Right lobe of liver (tissue), 6 donors: ENCODE measurements around the gene UBAP2L. TPM values are rescaled to one million over a fixed set of nuclear protein-coding genes. Genes with fewer than 3 reads are reported as not detected.

Experiments
- ATAC-seq, 4 donors: fragments of 200-7000 bp; cut with Tn5 transposase; one replicate each; pipeline ENCODE4 v1.9.1; 2020; ENCODE audit warnings: mild to moderate bottlenecking in 4 of 4, moderate library complexity in 4 of 4
- DNase-seq, 3 donors: peaks; one replicate each; pipeline ENCODE4 v3.0.0-alpha.2; 2020
- H3K27ac ChIP-seq, 3 donors: fragments of 200-600 bp; one replicate each; pipeline ENCODE4 v1.8.0; 2022
- H3K27me3 ChIP-seq, 2 donors: fragments of 200-600 bp; one replicate each; pipeline ENCODE4 v1.8.0; 2022
- H3K36me3 ChIP-seq, 4 donors: fragments of 200-600 bp; sonication (generic) in 1 of 4; one replicate each; pipeline versions ENCODE4 v1.5.1 to v1.8.0; 2017 to 2022; ENCODE audit warnings: control low read depth in 1 of 4
- H3K4me1 ChIP-seq, 4 donors: fragments of 200-600 bp; sonication (generic) in 1 of 4; one replicate each; pipeline versions ENCODE4 v1.5.1 to v1.8.0; 2017 to 2022; ENCODE audit warnings: control low read depth in 1 of 4
- H3K4me3 ChIP-seq, 3 donors: fragments of 200-600 bp; one replicate each; pipeline ENCODE4 v1.8.0; 2022
- H3K9me3 ChIP-seq, 4 donors: fragments of 200-600 bp; sonication (generic) in 1 of 4; one replicate each; pipeline versions ENCODE4 v1.5.1 to v1.8.0; 2017 to 2022; ENCODE audit warnings: control low read depth in 1 of 4
- CTCF ChIP-seq, 4 donors: fragments of 200-600 bp in 3 of 4; fragments of 450-650 bp in 1 of 4; IDR thresholded peaks; one replicate each; pipeline versions ENCODE4 v1.5.1 to v1.8.0; 2016 to 2022; ENCODE audit warnings: antibody characterized with exemption in 4 of 4, mild to moderate bottlenecking in 2 of 4
- POLR2A ChIP-seq: fragments of 450-650 bp; IDR thresholded peaks from one replicate; pipeline ENCODE4 v1.6.1; 2017; ENCODE audit warnings: antibody characterized with exemption, mild to moderate bottlenecking
- WGBS: methylation state at CpG from one replicate; pipeline ENCODE4 v1.1.6; 2018; ENCODE audit warnings: low coverage, low lambda C conversion rate; ENCODE audit not compliant: insufficient coverage; ENCODE audit errors: missing lambda C conversion rate; 5-methylcytosine and 5-hydroxymethylcytosine counted together
- intact Hi-C, 2 donors: fragments of 100-400 bp; cut with DNase I; formaldehyde crosslinking; loops; one replicate each; pipeline versions ENCODE4 v1.11.2 to v1.14.1; 2022
- total RNA-seq, 6 experiments: library from RNA; depleted of rRNA in 2 of 6; stranded (reverse); fragments of >200 nt in 2 of 6; fragmentation: NEBNext Ultra II Directional in 3 of 6; extraction: Animal tissue kit (Norgen Biotek cat#: 25700) in 3 of 6; gene quantifications; one replicate each; pipeline versions ENCODE4 v1.1.0 to v1.2.4, GENCODE V29; 2016 to 2023
- donor health status: DM: no; HTN: yes; CAD: no.
- donor health status: DM: no; HTN: no; CAD: no.
- donor health status: DM: no; HTN: no; CAD: no.
- donor health status: DM: no; HTN: yes; CAD: no.
- donor health status: DM: no; HTN: yes; CAD: no.

The UBAP2L gene
- total RNA-seq, 6 experiments from 2014 or later = 26.8 to 57.2 (median 40.4) TPM

- TF ChIP-seq CTCF (IDR thresholded peaks at IDR 0.05) = no peak
- peaks cover 3 to 68% (median 19%) of the 10 kb centered on the region in 4 donors for H3K4me1 ChIP-seq
- WGBS = 56% methylated on average over 2 of the region's 2 CpGs
- no peaks in the 10 kb centered on the region for H3K9me3 ChIP-seq
- no peaks in the 10 kb centered on the region for H3K27me3 ChIP-seq
- ATAC-seq (no peak), DNase-seq (no peak)
- peak overlapping the region in 1 of 3 donors; percentile 84 for H3K27ac ChIP-seq
- intact Hi-C loops = no loop called here
- no peak overlapping the region for H3K4me3 ChIP-seq
- H3K36me3 ChIP-seq = peaks cover 0 to 16% (median 10%) of the 10 kb centered on the region in 4 donors
These were observed 42.7 kb upstream of the UBAP2L start for GRCh38 chr1:154178013-154178412.

GRCh38 chr1:154178911-154179811, 41.6 kb upstream of the UBAP2L start:
- peaks cover 0 to 5% (median 0%) of the 10 kb centered on the region in 4 donors for H3K36me3 ChIP-seq
- WGBS = 24% methylated on average over 10 of the region's 10 CpGs
- TF ChIP-seq POLR2A (peak; percentile 36), CTCF (IDR thresholded peaks at IDR 0.05) (no peak)
- peak overlapping the region in 2 of 3 donors; percentile 79 to 84 for H3K27ac ChIP-seq
- H3K9me3 ChIP-seq = no peaks in the 10 kb centered on the region
- H3K4me1 ChIP-seq = peaks cover 3 to 69% (median 19%) of the 10 kb centered on the region in 4 donors
- peak overlapping the region in 2 of 3 donors; percentile 14 to 35 for H3K4me3 ChIP-seq
- intact Hi-C loops = no loop called here
- peak in 2 of 3 donors; percentile 65 to 81 for DNase-seq
- H3K27me3 ChIP-seq = no peaks in the 10 kb centered on the region
- ATAC-seq = peak; percentile 52 to 77 (median 68)

- Histone ChIP-seq H3K27me3 (no peaks in the 10 kb centered on the region), H3K27ac (peak overlapping the region in 2 of 3 donors; percentile 79 to 84), H3K4me3 (no peak overlapping the region), H3K9me3 (no peaks in the 10 kb centered on the region), H3K36me3 (peaks cover 0 to 5% (median 0%) of the 10 kb centered on the region in 4 donors), H3K4me1 (peaks cover 3 to 69% (median 19%) of the 10 kb centered on the region in 4 donors)
- 54% methylated on average over 3 of the region's 3 CpGs for WGBS
- no peak for TF ChIP-seq CTCF (IDR thresholded peaks at IDR 0.05)
- TF ChIP-seq POLR2A = no peak
- no peak for ATAC-seq
- no peak for DNase-seq
- intact Hi-C loops = no loop called here
These were observed 40.6 kb upstream of the UBAP2L start for GRCh38 chr1:154179946-154180687.

- H3K36me3 ChIP-seq = no peaks in the 10 kb centered on the region
- no peaks in the 10 kb centered on the region for H3K9me3 ChIP-seq
- TF ChIP-seq CTCF (IDR thresholded peaks at IDR 0.05) (no peak), POLR2A (no peak)
- DNase-seq (no peak), ATAC-seq (no peak)
- H3K27ac ChIP-seq = peak overlapping the region; percentile 77 to 88 (median 84)
- WGBS = 0% methylated on average over 5 of the region's 6 CpGs
- H3K4me1 ChIP-seq = peaks cover 3 to 53% (median 19%) of the 10 kb centered on the region in 4 donors
- intact Hi-C loops = no loop called here
- H3K4me3 ChIP-seq = peak overlapping the region; percentile 85 to 99 (median 98)
- no peaks in the 10 kb centered on the region for H3K27me3 ChIP-seq
These were observed 38.8 kb upstream of the UBAP2L start for GRCh38 chr1:154181944-154182343.
